ENCODE measurements around the gene APEH.
"Not testable (repeated sequence)": the region's sequence is repeated elsewhere in the genome, so short reads cannot be mapped to it uniquely, and the experiment has no call there.

The APEH gene

DNA sequence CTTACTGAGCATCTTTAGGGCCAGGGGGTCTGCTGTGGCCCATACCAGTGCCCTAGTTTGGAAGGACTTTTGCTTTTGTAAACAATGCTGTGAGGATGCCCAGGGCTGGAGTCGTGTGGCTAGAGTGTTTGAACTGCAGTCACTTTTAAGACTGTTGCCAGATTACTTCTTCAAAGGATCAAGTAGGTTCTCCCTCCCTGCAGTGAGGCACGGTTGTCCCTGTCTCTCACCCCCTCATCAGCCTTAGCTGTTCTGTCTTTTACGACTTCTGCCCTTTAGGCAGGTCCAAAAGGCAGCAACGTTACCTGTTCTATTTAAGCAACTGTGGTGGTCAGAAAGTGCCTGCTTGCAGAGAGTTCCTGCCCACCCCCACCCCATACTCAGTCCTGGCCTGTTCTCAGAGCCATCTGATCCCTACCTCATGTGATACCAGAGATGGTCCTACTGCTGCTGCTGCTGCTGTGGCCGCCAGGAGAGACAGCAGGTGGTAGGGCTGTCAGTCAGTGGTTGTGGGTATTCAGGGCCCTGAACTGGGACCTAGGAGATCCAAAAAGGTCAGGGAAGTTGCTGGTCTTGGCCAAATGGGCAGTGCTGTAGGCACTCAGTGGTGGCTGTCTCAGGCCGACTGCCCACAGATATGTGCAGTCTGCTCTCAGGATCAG lies 20.4 kb downstream of the APEH start:
- not testable (repeated sequence) for H3K27me3 ChIP-seq (ENCODE audit: insufficient read depth, low read depth); H3K4me1 ChIP-seq (ENCODE audit: low read depth, poor library complexity, severe bottlenecking); H3K4me2 ChIP-seq; H3K9ac ChIP-seq; H3K36me3 ChIP-seq (ENCODE audit: insufficient read depth); H3K27ac ChIP-seq; H2AFZ ChIP-seq (ENCODE audit: low read depth); H3K79me2 ChIP-seq (ENCODE audit: insufficient read depth, low read depth); H3K4me3 ChIP-seq (IDR thresholded peaks at IDR 0.05; ENCODE audit: insufficient read depth, low read depth, low read length); H4K20me1 ChIP-seq (ENCODE audit: insufficient read depth)

DNA sequence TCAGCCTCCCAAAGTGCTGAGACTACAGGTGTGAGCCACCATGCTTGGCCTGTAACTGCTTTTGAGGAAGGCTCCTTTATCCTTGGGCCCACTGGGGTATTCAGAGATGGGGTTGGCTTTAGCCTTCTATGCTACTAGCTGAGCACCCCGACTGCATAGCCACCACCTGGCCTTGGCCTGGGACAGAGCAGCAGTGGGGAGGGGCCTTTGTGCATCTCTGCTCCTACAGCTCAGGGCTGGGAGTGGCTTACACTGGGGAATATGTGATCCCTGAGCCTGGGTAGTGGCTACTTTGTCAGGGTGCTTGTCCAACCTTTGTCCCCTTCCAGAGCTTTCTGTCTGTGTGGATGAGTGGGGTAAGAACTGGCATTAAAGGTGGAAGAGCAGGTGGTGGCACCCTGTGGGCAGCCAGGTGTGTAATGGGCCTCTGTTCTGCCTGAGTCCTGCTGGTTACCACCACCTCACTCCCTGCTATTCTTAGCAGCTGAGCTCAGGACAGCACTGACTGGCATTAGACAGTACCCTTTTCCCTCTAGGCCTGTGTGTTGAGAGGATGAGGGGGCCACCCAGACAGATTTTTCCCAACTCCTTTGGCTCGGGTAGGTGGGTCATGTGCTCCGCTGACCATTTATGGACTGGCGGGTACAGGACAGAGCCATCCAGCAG lies 21.3 kb downstream of the APEH start:
- H3K27me3 ChIP-seq (ENCODE audit: insufficient read depth, low read depth); H3K4me1 ChIP-seq (ENCODE audit: low read depth, poor library complexity, severe bottlenecking); H4K20me1 ChIP-seq (ENCODE audit: insufficient read depth): not testable (repeated sequence)

DNA sequence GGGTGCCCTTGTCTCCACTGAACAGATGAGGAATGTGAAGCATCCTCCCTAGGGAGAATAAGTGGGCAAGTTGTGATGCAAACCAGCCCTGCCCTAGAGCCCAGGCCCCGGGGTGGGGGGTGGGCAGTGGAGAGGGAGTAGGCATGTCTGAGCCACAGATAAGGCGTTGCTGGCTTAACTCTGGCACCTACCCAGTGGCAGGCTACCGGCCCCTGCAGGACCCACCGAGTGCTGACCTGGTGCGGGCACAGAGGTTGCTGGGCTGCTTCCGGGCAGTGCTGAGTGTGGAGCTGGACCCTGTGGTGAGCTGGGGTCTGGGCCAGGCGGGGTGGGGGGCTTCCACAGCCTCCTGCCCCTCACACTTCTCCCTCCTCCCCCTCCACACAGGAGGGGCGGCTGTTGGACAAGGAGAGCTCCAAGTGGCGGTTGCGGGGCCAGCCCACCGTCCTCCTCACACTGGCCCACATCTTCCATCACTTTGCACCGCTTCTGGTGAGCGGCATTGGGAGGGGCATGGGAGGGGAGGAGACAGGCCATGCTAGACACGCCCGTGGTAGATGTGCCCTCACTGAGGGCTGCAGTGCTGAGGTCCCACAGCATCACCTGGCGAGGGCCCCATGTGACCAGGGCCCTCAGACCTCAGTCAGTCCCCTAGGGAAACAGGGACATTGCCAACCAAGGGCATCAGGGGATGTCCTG lies 25.3 kb downstream of the APEH start:
- no peaks in the 10 kb centered on the region for H3K36me3 ChIP-seq (ENCODE audit: insufficient read depth)
- H3K4me2 ChIP-seq: no peak overlapping the region
- no peaks in the 10 kb centered on the region for H4K20me1 ChIP-seq (ENCODE audit: insufficient read depth)
- H3K4me3 ChIP-seq (IDR thresholded peaks at IDR 0.05; ENCODE audit: insufficient read depth, low read depth, low read length): no peak overlapping the region
- TF ChIP-seq, protein P1, sequence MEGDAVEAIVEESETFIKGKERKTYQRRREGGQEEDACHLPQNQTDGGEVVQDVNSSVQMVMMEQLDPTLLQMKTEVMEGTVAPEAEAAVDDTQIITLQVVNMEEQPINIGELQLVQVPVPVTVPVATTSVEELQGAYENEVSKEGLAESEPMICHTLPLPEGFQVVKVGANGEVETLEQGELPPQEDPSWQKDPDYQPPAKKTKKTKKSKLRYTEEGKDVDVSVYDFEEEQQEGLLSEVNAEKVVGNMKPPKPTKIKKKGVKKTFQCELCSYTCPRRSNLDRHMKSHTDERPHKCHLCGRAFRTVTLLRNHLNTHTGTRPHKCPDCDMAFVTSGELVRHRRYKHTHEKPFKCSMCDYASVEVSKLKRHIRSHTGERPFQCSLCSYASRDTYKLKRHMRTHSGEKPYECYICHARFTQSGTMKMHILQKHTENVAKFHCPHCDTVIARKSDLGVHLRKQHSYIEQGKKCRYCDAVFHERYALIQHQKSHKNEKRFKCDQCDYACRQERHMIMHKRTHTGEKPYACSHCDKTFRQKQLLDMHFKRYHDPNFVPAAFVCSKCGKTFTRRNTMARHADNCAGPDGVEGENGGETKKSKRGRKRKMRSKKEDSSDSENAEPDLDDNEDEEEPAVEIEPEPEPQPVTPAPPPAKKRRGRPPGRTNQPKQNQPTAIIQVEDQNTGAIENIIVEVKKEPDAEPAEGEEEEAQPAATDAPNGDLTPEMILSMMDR (conservative IDR thresholded peaks at IDR 0.05; ENCODE audit: low read depth, low read length): no peak
- H3K79me2 ChIP-seq (ENCODE audit: insufficient read depth, low read depth): no peaks in the 10 kb centered on the region
- no peak overlapping the region for H2AFZ ChIP-seq (ENCODE audit: low read depth)
- no peaks in the 10 kb centered on the region for H3K4me1 ChIP-seq (ENCODE audit: low read depth, poor library complexity, severe bottlenecking)
- H3K27ac ChIP-seq: no peak overlapping the region
- no peaks in the 10 kb centered on the region for H3K27me3 ChIP-seq (ENCODE audit: insufficient read depth, low read depth)
- no peak overlapping the region for H3K9ac ChIP-seq

More for the DNA sequence above, 21.3 kb downstream of the APEH start:
- not testable (repeated sequence) for H3K79me2 ChIP-seq (ENCODE audit: insufficient read depth, low read depth); H3K9ac ChIP-seq; H3K36me3 ChIP-seq (ENCODE audit: insufficient read depth); H3K4me3 ChIP-seq (IDR thresholded peaks at IDR 0.05; ENCODE audit: insufficient read depth, low read depth, low read length); H3K27ac ChIP-seq; H3K4me2 ChIP-seq; H2AFZ ChIP-seq (ENCODE audit: low read depth)

DNA sequence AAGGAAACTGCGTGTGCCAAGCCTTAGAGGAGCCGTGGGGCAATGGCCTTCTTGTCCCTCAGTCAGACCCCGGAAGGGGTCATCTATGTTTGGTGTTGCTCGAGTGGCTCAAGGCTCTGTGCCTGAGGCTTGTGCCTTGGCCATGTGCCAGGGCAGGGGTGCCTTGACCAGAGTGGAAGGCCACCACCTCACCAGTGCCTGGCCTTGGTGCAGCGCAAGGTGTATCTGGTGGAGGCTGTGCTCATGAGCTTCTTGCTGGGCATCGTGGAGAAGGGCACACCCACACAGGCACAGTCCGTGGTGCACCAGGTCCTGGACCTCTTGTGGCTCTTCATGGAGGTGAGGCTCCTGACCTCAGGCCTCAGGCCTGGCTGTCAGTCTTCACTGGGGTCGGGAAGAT lies 25.9 kb downstream of the APEH start:
- no peaks in the 10 kb centered on the region for H3K4me1 ChIP-seq (ENCODE audit: low read depth, poor library complexity, severe bottlenecking)
- no peaks in the 10 kb centered on the region for H3K79me2 ChIP-seq (ENCODE audit: insufficient read depth, low read depth)
- no peak overlapping the region for H3K4me3 ChIP-seq (IDR thresholded peaks at IDR 0.05; ENCODE audit: insufficient read depth, low read depth, low read length)
- no peaks in the 10 kb centered on the region for H4K20me1 ChIP-seq (ENCODE audit: insufficient read depth)
- H3K27me3 ChIP-seq (ENCODE audit: insufficient read depth, low read depth): no peaks in the 10 kb centered on the region
- H3K27ac ChIP-seq: no peak overlapping the region
- H3K9ac ChIP-seq: no peak overlapping the region
- H2AFZ ChIP-seq (ENCODE audit: low read depth): no peak overlapping the region
- H3K36me3 ChIP-seq (ENCODE audit: insufficient read depth): no peaks in the 10 kb centered on the region
- H3K4me2 ChIP-seq: no peak overlapping the region
- TF ChIP-seq, protein P1 (conservative IDR thresholded peaks at IDR 0.05; ENCODE audit: low read depth, low read length): no peak

DNA sequence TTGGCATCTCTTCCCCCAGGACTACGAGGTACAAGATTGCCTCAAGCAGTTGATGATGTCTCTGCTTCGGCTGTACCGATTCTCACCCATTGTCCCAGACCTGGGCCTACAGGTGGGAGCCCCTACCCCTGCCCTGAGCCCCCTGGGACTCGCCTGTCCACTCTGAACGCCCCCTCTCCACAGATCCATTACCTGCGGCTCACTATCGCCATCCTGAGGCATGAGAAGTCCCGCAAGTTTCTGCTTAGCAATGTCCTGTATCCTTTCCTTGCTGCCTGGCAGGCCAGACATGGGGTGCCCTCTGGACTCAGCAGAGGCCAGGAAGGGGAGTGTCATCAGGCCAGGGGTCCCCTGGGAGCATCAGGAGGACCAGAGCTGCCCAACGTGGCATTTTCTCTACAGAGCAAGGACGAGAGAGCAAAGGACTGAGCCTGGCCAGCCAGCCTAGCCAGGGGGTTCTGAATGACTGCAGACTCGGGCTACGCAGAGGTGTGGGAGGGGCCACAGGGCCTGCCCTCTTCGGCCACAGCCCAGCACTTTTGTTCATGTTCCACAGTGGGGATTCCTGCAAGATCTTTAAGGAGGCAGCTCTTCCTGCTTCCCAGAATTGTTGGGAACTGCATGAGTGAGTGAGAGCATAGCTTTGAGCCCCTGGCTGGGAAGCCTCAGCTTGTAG lies 26.4 kb downstream of the APEH start:
- no peak overlapping the region for H3K4me2 ChIP-seq
- no peaks in the 10 kb centered on the region for H3K27me3 ChIP-seq (ENCODE audit: insufficient read depth, low read depth)
- no peak overlapping the region for H2AFZ ChIP-seq (ENCODE audit: low read depth)
- H3K4me3 ChIP-seq (IDR thresholded peaks at IDR 0.05; ENCODE audit: insufficient read depth, low read depth, low read length): no peak overlapping the region
- no peak overlapping the region for H3K9ac ChIP-seq
- H4K20me1 ChIP-seq (ENCODE audit: insufficient read depth): no peaks in the 10 kb centered on the region
- H3K4me1 ChIP-seq (ENCODE audit: low read depth, poor library complexity, severe bottlenecking): no peaks in the 10 kb centered on the region
- TF ChIP-seq, protein P1 (conservative IDR thresholded peaks at IDR 0.05; ENCODE audit: low read depth, low read length): no peak
- no peak overlapping the region for H3K27ac ChIP-seq
- no peaks in the 10 kb centered on the region for H3K79me2 ChIP-seq (ENCODE audit: insufficient read depth, low read depth)
- H3K36me3 ChIP-seq (ENCODE audit: insufficient read depth): no peaks in the 10 kb centered on the region

Data from KMS-11 (cell line).